Pancreas (tissue), 10 donors: ENCODE results near the gene HSDL1. TPM values are rescaled to one million over a fixed set of nuclear protein-coding genes. Genes with fewer than 3 reads are reported as not detected.

Source experiments
- ATAC-seq, 4 donors: fragments of 200-7000 bp; cut with Tn5 transposase; one replicate each; pipeline versions ENCODE4 v1.8.0 to v1.9.1; 2020; ENCODE audit warnings: mild to moderate bottlenecking in 4 of 4, moderate library complexity in 4 of 4
- DNase-seq, 6 donors: peaks; one replicate each; pipeline ENCODE4 v3.0.0-alpha.2; 2020
- FAIRE-seq: peaks from 2 replicates; lab custom pipeline; 2012; peaks lifted over from hg19 to GRCh38; lab: Jason Lieb, UNC
- H3K27ac ChIP-seq, 4 donors: fragments of 200-600 bp; sonication (generic); 1 replicate in 3 of 4; 2 replicates in 1 of 4; pipeline versions ENCODE4 v1.5.0 to v1.8.0; 2020
- H3K27me3 ChIP-seq, 4 donors: fragments of 200-600 bp; one replicate each; pipeline ENCODE4 v1.8.0; 2021
- H3K36me3 ChIP-seq, 3 donors: fragments of 200-600 bp; sonication (generic) in 1 of 3; one replicate each; pipeline versions ENCODE4 v1.5.0 to v1.8.0; 2020 to 2021
- H3K4me1 ChIP-seq, 3 donors: fragments of 200-600 bp; one replicate each; pipeline ENCODE4 v1.8.0; 2021
- H3K4me3 ChIP-seq, 4 donors: fragments of 200-600 bp; sonication (generic) in 2 of 4; one replicate each; pipeline versions ENCODE4 v1.5.0 to v1.8.0; 2020 to 2021
- H3K9me3 ChIP-seq, 4 donors: fragments of 200-600 bp; one replicate each; pipeline ENCODE4 v1.8.0; 2021
- WGBS, 2 donors: extraction: QIAGEN DNeasy Blood & Tissue Kit; methylation state at CpG; one replicate each; pipeline ENCODE4 v1.1.7; 2013; 5-methylcytosine and 5-hydroxymethylcytosine counted together
- intact Hi-C, 3 donors: fragments of 100-400 bp; cut with DNase I; formaldehyde crosslinking; loops; one replicate each; pipeline versions ENCODE4 v1.11.1 to v1.14.2; 2022
- polyA plus RNA-seq, 2 donors: library from polyadenylated mRNA; stranded (reverse); fragments of 200-250 nt; gene quantifications; one replicate each; pipeline ENCODE4 v1.2.3, GENCODE V29; 2013
- total RNA-seq, 6 donors: library from RNA; stranded (reverse); fragmentation: NEBNext Ultra II Directional in 4 of 6; extraction: Animal tissue kit (Norgen Biotek cat#: 25700) in 4 of 6; gene quantifications; one replicate each; pipeline versions ENCODE4 v1.2.1 to v1.2.4, GENCODE V29; 2021 to 2023
- TF ChIP-seq, protein P1 (sequence below), 4 donors: fragments of 200-600 bp; sonication (generic) in 3 of 4; IDR thresholded peaks; one replicate each; pipeline versions ENCODE4 v1.5.0 to v1.8.0; 2021; ENCODE audit warnings: antibody characterized with exemption in 4 of 4
- donor health status: healthy with polysubstance abuse.
- donor health status: DM: no; HTN: no; CAD: no; lungs with moderate emphysema.
- donor health status: DM: no; HTN: no; CAD: no.
- donor health status: control.
- donor health status: control.
- donor health status: Bipolar disorder and iron deficiency.
- donor health status: DM: yes; HTN: yes; CAD: no.
- donor health status: DM: no; HTN: no; CAD: no.
- donor health status: DM: no; HTN: no; CAD: no.
- donor health status: DM: yes; HTN: yes; CAD: no.

Gene HSDL1
- total and polyA plus RNA-seq, 8 donors: 4.2 to 14.5 (median 7.1) TPM

DNA sequence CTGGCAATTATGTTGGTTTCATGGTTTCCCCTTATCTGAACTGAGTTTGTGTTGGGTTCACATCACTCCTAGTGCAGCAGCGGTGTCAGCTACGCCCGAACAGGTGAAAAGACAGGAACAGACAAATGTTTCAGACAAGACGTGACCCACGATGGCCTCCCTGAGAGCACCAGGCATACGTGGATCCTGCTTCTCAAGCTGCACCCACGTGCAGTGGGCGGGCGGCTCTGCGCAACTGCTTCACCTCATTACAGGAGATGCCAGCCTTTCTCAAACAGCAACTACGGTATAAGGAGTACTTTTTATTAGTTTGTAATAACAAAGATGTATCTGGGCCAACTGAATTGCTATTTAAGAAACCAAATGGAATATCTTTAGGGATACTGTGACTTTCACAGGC, 69.6 kb downstream of the HSDL1 start:
- Histone ChIP-seq H3K4me3 (no peak overlapping the region), H3K36me3 (peaks cover 2 to 60% (median 13%) of the 10 kb centered on the region in 3 donors), H3K27me3 (no peaks in the 10 kb centered on the region), H3K27ac (no peak overlapping the region), H3K4me1 (no peaks in the 10 kb centered on the region), H3K9me3 (no peaks in the 10 kb centered on the region)
- intact Hi-C loops: no loop called here
- FAIRE-seq: no peak
- 88 to 90% methylated on average over 11 of the region's 11 CpGs for WGBS, 2 donors
- TF ChIP-seq, protein P1, sequence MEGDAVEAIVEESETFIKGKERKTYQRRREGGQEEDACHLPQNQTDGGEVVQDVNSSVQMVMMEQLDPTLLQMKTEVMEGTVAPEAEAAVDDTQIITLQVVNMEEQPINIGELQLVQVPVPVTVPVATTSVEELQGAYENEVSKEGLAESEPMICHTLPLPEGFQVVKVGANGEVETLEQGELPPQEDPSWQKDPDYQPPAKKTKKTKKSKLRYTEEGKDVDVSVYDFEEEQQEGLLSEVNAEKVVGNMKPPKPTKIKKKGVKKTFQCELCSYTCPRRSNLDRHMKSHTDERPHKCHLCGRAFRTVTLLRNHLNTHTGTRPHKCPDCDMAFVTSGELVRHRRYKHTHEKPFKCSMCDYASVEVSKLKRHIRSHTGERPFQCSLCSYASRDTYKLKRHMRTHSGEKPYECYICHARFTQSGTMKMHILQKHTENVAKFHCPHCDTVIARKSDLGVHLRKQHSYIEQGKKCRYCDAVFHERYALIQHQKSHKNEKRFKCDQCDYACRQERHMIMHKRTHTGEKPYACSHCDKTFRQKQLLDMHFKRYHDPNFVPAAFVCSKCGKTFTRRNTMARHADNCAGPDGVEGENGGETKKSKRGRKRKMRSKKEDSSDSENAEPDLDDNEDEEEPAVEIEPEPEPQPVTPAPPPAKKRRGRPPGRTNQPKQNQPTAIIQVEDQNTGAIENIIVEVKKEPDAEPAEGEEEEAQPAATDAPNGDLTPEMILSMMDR (IDR thresholded peaks at IDR 0.05): no peak
- no peak for ATAC-seq
- DNase-seq: no peak

DNA sequence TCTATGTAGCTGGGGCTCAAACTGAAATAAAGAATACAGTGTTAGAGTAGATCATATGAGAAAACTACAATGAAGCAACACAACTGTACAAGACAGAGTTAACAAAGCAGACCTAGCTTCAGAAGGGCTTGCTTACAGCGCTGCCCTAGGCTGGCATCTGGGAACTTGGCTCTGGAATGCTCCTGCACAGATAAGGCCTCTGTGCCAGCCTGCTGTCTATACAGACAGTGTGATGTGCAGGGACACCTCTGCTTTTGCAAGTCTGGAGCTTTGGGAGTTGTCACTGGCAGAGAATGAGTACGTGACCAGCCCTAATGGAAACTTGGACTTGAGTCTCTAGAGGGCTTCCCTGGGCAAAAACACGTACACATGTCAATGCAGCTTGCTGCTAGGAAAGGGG, 70.3 kb downstream of the HSDL1 start:
- H3K27me3 ChIP-seq: no peaks in the 10 kb centered on the region
- no peak overlapping the region for H3K27ac ChIP-seq
- DNase-seq (no peak), ATAC-seq (no peak), FAIRE-seq (no peak)
- H3K36me3 ChIP-seq: peaks cover 0 to 64% (median 16%) of the 10 kb centered on the region in 3 donors
- no peaks in the 10 kb centered on the region for H3K9me3 ChIP-seq
- no peaks in the 10 kb centered on the region for H3K4me1 ChIP-seq
- TF ChIP-seq, protein P1 (IDR thresholded peaks at IDR 0.05): no peak
- 72 to 84% methylated on average over 3 of the region's 3 CpGs for WGBS, 2 donors
- H3K4me3 ChIP-seq: no peak overlapping the region
- intact Hi-C loops: no loop called here

Other genes starting within 250 kb of the HSDL1 start
- 10 to 100 TPM in 2 of 6 donors, 1 to 10 TPM in 4; 4.3 to 11.2 (median 9.1) TPM for gene MLYCD, start 246.1 kb downstream of the HSDL1 start, total RNA-seq
- 1 to 10 TPM; 5.4 to 8.7 TPM for gene MLYCD, start 246.1 kb downstream of the HSDL1 start, polyA plus RNA-seq
- 1 to 10 TPM; 3.6 to 4.5 (median 3.8) TPM for gene OSGIN1, start 191.9 kb downstream of the HSDL1 start, total RNA-seq
- gene OSGIN1, start 191.9 kb downstream of the HSDL1 start, polyA plus RNA-seq: 10 to 100 TPM; 14.3 to 15.9 TPM
- 1 to 10 TPM in 2 of 6 donors, under 1 TPM in 4; 0.37 to 1.7 (median 0.81) TPM for gene NECAB2, start 176.9 kb downstream of the HSDL1 start, total RNA-seq
- 10 to 100 TPM in 1 of 2 donors, 1 to 10 TPM in 1; 6.3 to 23.8 TPM for gene NECAB2, start 176.9 kb downstream of the HSDL1 start, polyA plus RNA-seq
- under 1 TPM in 2 of 6 donors, not detected in 4; 0.14 to 0.31 TPM for gene SLC38A8, start 102.4 kb downstream of the HSDL1 start, total RNA-seq
- gene SLC38A8, start 102.4 kb downstream of the HSDL1 start, polyA plus RNA-seq: under 1 TPM; 0.38 to 0.49 TPM
- 10 to 100 TPM; 38.8 to 56.8 (median 43.2) TPM for gene MBTPS1, start 28.2 kb downstream of the HSDL1 start, total RNA-seq
- 10 to 100 TPM; 32.8 to 54.0 TPM for gene MBTPS1, start 28.2 kb downstream of the HSDL1 start, polyA plus RNA-seq
- gene DNAAF1, start 131 bp upstream of the HSDL1 start, total RNA-seq: under 1 TPM; 0.28 to 0.78 (median 0.44) TPM
- gene DNAAF1, start 131 bp upstream of the HSDL1 start, polyA plus RNA-seq: 1 to 10 TPM; 4.6 to 8.7 TPM
- 10 to 100 TPM; 14.9 to 38.1 (median 20.1) TPM for gene TAF1C, start 41.9 kb upstream of the HSDL1 start, total RNA-seq
- gene TAF1C, start 41.9 kb upstream of the HSDL1 start, polyA plus RNA-seq: 100 to 1,000 TPM in 1 of 2 donors, 10 to 100 TPM in 1; 95.3 to 130 TPM
- gene ADAD2, start 46.0 kb upstream of the HSDL1 start, total RNA-seq: under 1 TPM in 2 of 6 donors, not detected in 4; 0.19 to 0.25 TPM
- gene ADAD2, start 46.0 kb upstream of the HSDL1 start, polyA plus RNA-seq: 1 to 10 TPM; 2.4 to 3.8 TPM
- gene KCNG4, start 94.8 kb upstream of the HSDL1 start, total RNA-seq: not detected
- gene KCNG4, start 94.8 kb upstream of the HSDL1 start, polyA plus RNA-seq: under 1 TPM in 1 of 2 donors, not detected in 1; 0.02 TPM
- under 1 TPM in 4 of 6 donors, not detected in 2; 0.09 to 0.43 (median 0.27) TPM for gene WFDC1, start 149.7 kb upstream of the HSDL1 start, total RNA-seq
- 1 to 10 TPM; 1.4 to 2.6 TPM for gene WFDC1, start 149.7 kb upstream of the HSDL1 start, polyA plus RNA-seq
- gene ATP2C2, start 223.4 kb upstream of the HSDL1 start, total RNA-seq: 1 to 10 TPM in 3 of 6 donors, under 1 TPM in 3; 0.47 to 6.3 (median 1.8) TPM
- gene ATP2C2, start 223.4 kb upstream of the HSDL1 start, polyA plus RNA-seq: 1 to 10 TPM; 1.7 to 2.8 TPM